Measurements from ENCODE around the gene SLC6A9. TPM values are rescaled to one million over a fixed set of nuclear protein-coding genes. Genes with fewer than 3 reads are reported as not detected.

Gene SLC6A9
- total RNA-seq, 1 experiment from 2014 or later, result 0.40 TPM

DNA sequence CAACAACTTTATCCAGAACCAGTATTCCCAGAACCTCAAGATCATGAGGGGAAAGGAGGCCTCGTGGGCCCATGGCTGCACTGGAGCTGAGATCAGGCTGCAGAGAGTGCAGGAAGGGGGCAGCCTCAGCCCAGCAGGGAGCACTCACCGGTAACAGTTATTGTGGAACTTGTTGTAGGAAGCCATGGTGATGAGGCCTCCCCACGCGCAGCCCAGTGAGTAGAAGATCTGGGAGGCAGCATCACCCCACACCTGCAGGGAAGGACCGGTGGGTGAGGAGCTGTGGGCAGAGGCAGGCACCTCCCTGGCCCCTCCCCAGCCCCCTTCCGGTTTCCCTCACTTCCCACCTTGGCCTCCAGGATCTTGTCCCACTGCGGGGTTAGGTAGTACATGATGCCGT, 29.1 kb downstream of the SLC6A9 start:
- DNase-seq (ENCODE audit: low spot score), result no peak

DNA sequence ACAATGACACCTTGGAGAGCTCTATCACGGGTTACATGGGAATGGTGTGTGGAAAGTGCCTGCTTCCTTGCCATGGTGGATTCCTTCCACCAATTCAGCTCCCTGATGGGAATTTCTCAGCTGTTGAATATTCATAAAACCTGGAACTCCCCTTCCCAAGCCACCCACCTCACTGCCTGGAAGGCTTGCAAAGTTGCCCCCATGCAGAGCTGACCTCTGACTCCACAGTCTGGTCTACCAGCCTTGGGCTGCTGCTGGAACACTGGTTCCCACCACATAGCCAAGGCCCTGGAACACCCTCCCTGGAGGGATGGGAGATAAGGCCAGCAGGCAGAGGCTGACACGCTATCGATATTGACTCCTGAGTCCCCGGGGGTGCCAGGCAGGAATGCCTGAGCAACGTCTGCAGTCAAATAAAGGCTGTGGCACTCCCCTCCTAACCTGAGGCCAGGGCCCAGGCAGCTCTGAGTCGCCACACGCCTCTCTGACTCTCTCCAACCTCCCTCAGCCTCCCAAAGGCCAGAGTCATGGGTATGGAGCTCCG, 31.1 kb downstream of the SLC6A9 start:
- no peak for DNase-seq (ENCODE audit: low spot score)

DNA sequence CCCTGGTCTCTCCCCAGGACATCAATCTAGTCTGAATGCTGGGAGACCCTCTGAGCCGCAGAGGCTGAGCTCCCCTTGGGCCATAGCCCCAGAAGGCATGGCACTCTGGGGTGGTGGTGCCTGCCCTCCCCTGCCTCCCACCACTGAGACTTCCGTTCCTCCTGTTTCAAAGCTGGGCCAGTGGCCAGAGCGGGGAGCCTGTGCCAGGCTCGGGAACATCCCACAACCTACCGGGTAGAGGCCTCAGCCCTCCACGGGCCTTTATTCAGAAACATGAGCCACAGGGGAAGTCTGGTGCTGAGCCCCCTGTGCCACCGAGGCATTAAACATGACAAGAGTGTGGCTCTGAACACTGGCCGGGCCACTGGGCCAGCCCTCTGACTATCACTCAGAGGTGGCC, 31.8 kb downstream of the SLC6A9 start:
- no peak for DNase-seq (ENCODE audit: low spot score)

DNA sequence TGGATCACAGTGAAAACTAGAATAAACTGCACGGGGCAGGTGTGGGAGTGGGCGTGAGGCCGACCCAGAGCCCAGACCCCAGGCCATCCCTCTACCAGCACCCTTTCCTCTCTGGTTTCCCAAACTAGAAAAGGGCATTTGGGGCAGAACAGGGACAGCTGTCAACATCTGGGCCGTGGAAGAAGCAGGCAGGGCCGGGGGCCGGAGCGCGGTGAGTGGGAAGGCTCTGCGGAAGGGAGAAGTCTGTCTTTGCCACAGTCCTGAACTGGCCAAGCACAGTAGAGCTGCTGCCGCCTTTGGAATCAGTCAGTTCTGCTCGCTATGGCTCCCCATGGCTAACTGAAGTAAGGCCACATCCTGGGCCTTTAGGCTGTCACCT, 33.3 kb downstream of the SLC6A9 start:
- DNase-seq (ENCODE audit: low spot score), result no peak

DNA sequence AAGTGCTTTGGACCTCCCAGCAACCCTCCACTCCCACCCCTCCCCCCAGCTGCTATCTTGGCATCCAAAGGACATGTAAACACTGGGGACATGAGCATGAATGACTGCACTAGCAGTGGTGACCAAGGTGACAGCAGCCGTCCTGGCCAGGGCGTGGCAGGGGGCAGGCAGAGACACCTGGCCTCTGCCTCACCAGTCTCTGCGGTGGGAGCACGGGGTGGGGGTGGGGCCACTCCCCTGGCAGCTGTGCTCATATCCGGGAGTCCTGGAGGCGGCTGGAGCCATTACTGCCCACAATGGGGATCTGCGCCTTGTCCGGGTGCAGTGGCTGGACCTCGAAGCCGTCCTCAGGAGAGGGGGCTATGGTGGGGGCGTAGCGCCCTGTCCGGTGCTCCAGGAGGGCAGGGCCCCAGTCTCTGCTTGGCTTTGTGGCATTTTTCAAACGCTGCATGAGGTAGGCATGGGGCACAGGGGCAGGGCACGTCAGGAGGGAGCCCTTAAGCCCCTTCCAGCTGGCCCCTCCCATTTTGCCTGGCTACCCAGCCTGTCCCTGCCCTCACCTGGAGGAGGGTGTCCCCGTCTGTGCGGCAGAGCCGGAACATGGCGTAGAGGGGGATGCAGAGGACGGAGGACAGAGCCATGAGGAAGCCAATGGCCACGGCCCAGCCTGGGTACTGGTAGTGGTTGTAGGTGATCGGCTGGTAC, 33.8 kb downstream of the SLC6A9 start:
- no peak for DNase-seq (ENCODE audit: low spot score)

DNA sequence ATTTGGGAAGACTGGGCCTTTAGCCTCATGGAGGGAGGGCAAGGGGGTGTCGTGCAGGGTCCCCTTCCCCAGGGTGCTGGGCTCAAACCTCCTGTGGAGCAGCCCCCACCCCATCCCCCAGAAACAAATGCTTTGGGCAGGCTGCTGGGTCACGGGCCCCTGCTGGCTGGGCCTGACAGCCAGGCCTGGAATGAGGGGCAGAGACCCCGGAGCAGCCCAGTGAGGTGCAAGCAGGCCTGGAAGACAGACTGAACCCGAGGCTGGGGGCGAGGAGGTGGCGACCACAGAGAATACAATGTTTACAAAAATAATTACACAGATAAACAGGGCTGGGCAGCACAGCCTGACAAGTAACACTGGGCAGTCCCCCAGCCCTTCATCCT, 34.5 kb downstream of the SLC6A9 start:
- DNase-seq (ENCODE audit: low spot score), result no peak

DNA sequence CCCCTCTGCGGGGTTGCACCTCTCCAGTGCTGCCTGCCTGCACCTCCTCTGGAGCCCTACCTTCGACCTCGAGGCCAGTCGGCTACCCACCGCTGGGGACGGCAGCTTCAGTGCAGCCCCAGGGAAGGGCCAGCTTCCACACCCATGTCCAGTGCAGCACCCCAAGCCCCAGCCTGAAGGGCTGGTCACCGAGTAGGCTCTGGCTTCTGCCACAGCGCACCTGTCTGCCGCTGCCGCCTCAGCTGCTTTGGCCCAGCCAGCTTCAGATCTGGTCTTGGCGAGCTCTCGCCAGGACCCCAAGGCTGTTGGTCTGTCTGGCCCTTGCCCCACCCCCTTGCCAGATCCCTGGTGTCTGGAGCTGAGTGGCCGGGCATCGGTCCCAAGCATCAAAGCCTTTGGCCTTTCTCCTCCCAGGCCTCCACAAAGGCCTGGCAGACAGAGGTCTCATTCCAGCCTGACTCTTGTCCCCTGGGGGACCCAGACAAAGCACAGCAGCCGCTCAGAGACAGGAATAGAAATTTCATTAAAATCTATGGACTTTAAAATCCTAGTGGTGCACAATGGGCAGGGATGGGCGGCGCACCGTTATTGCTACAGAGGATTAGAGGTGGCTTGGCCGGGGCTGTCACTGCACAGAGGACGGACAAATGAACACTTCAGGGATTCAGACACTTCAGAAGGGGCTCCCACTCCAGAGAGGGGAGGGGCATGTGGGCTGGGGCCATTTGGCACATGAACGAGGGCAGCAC, 35.1 kb downstream of the SLC6A9 start:
- no peak for DNase-seq (ENCODE audit: low spot score)

DNA sequence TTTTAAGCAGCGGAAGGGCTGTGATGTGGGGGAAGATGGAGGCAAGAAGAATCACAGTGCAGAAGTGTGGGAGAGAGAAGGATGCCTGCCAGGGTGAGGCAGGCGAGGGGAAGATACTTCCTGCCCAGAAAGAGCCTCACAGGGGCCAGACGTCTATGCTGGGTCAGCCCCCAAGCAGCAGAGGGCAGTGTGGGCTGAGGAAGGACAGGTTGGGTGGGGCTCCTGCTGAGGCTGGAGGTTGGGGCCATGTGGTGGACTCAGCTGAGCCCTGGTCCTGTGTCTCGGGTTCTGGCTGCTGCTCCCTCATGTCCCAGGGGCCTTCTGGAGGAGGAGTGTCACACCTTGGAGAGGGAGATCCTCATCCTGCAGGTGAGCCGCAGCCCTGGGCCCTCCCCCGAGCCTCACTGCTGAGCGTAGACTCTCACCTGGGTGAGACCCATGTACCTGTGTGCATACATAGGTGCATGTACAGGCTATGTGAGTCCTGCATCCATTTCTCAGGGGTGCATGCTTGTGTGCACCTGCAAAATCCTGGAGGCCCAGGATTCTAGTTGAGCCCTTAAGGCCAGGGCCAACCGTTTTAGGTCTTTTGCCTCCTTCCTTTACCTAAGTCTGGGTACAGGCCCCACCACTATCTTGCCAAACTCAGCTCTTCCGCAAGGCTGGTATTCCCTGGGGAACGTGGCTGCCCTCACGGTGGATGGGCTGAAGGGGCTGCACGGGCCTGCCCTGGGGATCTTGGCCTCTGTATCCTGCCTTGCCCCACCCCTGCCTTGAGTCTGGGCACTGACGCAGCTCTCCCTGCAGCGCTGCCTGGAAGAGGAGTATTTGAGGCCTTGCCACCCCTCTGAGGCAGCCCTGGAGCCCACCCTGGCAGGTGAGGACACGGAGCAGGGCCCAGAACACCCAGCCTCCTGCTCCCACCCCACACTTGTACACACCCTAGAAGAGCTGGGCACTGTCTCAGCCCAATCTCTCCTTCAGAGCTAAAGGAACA, 36.2 kb downstream of the SLC6A9 start:
- DNase-seq (ENCODE audit: low spot score), result no peak

DNA sequence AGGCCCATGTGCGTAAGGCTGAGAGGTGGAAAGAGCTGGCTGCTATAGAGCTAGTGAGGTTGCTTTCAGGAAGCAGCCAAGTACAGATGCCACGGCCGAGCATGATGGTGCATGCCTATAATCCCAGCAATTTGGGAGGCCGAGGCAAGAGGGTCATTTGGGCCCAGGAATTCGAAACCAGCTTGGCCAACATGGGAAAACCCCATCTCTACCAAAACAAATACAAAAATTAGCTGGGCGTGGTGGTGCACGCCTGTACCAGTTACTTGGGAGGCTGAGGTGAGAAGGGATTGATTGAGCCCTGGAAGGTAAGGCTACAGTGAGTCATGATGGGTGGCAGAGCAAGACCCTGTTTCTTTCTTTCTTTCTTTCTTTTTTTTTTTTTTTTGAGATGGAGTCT, 37.2 kb downstream of the SLC6A9 start:
- DNase-seq (ENCODE audit: low spot score), result no peak

DNA sequence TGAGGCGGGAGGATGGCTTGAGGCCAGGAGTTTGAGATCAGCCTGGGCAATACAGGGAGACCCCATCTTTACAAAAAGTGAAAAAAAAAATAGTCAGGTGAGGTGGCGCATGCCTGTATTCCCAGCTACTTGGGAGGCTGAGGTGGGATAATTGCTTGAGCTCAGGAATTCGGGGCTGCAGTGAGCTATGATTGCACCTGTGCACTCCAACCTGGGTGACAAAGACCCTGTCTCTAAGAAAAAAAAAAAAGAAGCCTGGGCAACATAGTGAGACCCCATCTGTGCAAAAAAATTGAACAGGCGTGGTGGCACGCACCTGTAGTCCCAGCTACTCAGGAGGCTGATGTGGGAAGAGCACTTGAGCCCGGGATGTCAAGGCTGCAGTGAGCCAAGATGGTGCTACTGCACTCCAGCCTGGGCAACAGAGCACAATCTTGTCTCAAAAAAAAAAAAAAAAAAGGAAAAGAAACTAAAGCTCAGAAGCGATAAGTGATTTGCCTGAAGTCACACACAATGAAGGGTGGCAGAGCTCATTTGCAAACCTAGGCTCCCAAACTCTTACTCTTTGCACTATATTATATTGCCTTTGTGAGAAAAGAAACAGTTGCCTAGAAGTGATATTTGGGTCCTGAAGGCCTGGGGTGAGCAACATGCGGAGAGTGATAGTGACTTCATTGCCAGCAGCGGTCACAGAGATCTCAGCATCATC, 37.9 kb downstream of the SLC6A9 start:
- no peak for DNase-seq (ENCODE audit: low spot score)

DNA sequence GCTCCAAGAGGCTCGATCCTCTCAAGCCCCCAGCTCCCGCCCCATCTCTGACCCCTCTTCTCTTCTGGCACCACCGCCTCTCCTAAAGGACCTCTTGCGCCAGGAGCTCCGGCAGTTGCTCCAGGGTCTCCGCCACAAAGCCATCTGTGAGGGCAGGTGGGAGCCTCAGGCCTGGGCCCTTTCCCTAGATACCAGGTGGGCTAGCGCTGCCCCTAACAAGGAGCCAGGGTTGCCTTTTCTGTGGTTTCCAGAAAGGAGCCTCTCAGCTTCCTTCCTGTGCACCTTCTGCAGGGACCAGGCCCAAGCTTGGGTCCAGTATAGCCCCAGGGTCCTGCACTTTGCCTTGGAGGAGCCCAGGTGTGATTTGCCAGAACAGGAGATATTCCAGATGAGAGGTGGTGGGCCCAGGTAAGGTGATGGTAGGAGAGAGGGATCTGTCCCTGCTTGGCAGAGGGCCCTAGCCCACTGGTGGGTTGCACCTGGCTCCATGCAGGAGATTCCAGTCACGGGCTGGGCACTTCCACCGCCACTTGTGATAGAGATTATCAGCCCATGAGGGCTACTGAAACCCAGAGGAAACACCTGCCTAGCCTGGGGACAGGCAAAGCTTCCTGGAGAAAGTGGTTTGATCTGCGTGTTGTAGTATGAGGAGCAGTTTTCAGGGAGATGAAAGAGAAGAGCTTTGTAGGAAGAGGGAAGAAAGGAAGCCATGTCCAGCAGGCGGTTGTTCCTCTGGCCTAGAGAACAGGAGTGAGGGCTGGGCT, 38.8 kb downstream of the SLC6A9 start:
- DNase-seq (ENCODE audit: low spot score), result no peak

DNA sequence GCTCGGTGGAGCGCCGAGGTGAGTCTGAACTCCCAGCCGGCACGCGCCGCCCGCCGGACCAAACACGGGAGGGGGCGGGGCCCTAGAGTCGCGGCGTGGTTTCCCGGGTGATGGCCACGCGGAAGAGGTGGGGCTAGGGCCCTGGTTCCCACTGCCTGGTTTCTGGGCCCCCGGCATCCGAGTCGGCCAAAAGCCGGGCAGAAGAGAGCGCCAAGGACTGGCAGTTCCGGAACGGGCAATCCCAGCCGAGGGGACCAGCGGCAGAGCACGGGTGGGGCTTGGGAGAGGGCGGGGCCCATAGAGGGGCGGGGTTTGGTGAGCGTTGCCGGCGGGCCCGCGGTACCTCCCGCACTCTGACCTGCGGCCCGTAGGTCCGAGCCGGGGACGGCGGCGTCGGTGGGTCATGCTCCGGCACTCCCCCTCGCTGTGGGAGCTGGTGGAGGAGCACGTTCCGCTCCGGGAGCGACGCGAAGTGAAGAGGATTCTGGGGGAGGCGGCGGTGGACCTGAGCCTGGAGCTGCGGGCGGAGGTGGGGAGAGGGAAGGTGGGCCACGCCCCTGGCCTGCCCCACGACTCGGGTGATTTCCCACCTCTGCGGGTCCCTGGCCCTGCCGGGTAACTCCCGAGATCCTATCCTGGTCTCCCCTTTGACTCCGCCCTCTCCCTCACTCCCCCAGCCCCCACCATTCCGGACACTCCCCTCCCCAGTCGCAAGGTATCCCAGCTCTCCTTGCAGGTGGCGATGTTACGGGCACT, 39.6 kb downstream of the SLC6A9 start, which contains the start of gene CCDC24:
CCDC24 (plus strand) TSS at position 124 of the 756 bp plus-strand sequence; CDS start at position 404, 280 bp downstream.
- DNase-seq (ENCODE audit: low spot score), result peak; percentile 82

DNA sequence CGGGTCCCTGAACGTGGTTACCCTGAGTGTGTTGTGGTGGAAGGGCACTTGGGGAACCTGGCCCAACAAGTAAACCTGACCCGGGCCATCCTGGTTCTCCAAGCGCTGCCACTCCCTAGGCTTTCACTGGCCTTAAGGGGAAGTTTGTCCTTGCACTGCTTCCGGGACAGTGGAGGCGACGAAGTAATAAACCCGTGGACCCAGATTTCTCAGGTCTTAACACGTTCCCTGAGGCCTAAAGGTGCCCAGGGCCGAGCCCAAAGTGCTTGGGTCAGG, 40.1 kb downstream of the SLC6A9 start:
- no peak for DNase-seq (ENCODE audit: low spot score)

DNA sequence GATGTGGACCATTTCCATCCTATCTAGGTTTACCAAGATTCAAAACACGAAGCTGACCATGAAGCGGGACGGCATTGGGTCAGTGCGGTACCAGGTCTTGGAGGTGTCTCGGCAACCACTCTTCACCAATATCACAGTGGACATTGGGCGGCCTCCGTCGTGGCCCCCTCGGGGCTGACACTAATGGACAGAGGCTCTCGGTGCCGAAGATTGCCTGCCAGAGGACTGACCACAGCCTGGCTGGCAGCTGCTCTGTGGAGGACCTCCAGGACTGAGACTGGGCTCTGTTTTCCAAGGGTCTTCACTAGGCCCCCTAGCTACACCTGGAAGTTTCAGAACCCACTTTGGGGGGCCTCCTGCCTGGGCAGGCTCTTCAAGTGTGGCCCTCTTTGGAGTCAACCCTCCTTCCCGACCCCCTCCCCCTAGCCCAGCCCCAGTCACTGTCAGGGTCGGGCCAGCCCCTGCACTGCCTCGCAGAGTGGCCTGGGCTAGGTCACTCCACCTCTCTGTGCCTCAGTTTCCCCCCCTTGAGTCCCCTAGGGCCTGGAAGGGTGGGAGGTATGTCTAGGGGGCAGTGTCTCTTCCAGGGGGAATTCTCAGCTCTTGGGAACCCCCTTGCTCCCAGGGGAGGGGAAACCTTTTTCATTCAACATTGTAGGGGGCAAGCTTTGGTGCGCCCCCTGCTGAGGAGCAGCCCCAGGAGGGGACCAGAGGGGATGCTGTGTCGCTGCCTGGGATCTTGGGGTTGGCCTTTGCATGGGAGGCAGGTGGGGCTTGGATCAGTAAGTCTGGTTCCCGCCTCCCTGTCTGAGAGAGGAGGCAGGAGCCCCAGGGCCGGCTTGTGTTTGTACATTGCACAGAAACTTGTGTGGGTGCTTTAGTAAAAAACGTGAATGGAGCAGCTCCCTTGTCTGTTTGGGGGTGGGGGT, 40.7 kb downstream of the SLC6A9 start:
- no peak for DNase-seq (ENCODE audit: low spot score)

DNA sequence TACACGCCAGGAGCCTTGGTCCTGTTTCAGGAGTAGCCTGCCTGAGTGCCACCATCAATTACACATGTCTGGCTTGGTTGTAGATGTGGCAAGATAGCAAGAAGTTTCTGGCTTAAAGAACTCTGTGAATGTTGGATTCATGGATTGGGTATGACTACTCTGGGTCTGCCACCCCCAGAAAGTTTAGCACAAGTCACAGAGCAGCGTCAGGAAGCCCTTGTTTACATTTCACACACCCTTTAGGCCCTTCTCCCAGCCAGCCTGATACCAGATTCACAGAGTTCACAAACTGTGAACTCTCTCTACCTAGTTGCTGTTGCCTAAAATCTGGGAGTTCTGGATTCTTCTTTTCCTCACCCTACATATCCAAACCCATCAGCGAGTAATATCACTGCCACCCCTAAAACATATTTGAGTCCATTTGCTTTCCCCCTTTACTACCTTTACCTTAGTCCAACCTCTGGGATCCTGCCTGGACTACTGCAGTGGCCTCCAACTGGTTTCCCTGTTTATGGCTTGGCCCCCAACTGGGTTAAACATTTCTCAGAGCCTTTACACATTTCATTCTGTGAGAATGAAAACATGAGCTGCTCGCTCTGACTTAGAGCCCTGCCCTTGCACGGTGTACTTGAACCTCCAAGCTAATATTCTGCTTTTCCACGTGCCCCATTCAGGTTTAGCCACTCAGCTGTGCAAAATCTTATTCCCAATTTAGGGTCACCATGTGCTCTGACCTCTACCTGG, 43.9 kb downstream of the SLC6A9 start:
- DNase-seq (ENCODE audit: low spot score), result no peak

DNA sequence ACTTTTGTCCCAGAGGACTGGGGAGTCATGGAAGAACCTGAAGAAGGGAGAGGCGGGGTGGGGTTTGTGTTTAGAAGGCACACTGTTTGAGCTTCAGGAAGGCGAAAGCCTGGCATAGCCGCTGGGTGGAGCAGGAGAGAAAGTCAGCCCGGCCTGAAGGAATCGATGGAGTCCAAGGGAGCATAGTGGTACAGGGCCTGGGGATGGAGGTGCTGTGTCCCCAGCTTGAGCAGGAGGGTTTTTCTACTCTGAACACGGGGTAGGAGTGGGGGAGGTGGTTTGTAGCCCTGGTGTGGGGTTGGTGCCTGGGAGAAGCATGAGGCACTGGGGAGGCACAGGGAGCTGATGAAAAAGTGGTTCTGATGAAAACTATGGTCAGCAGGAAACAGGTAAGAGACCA, 44.5 kb downstream of the SLC6A9 start:
- no peak for DNase-seq (ENCODE audit: low spot score)

DNA sequence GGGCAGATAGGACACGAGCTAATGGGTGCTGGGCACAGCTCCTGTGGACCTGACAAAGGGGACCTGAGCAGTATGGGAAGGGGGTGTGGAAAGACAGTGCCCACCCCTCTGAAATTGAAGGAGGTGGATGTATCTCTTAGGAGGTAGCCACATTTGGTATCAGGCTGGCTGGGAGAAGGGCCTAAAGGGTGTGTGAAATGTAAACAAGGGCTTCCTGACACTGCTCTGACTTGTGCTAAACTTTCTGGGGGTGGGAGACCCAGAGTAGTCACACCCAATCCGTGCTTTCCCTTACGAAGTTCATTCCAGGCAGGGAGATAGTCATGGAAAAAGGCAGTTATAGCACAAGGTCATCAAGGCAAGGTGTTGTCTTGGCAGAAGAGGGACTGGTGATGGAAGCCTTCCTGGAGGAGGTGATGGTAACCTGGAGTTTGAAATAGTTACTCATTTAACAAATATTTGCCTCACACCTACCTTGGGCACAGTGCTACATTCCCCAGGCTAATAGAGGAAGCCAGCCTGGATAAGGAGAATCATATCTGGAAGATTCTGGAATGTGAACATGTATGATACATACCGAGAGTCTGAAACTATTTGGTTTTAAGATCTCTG, 45.2 kb downstream of the SLC6A9 start:
- no peak for DNase-seq (ENCODE audit: low spot score)

DNA sequence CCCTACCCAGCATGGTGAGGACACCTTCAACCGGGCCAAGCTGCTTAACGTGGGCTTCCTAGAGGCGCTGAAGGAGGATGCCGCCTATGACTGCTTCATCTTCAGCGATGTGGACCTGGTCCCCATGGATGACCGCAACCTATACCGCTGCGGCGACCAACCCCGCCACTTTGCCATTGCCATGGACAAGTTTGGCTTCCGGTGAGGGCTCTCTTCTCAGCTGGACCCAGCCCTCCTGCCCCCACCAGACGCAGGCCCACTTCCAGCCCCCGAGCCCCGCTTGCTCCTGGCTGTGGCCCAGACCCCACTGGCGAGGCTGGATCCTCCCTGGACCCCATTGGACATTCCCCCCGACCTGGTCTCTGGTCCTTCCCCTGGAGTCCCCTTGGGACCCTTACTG, 46.4 kb downstream of the SLC6A9 start:
- DNase-seq (ENCODE audit: low spot score), result no peak

Measured in A172 (cell line).